Measurements from ENCODE around the gene ATP8B3.

DNA sequence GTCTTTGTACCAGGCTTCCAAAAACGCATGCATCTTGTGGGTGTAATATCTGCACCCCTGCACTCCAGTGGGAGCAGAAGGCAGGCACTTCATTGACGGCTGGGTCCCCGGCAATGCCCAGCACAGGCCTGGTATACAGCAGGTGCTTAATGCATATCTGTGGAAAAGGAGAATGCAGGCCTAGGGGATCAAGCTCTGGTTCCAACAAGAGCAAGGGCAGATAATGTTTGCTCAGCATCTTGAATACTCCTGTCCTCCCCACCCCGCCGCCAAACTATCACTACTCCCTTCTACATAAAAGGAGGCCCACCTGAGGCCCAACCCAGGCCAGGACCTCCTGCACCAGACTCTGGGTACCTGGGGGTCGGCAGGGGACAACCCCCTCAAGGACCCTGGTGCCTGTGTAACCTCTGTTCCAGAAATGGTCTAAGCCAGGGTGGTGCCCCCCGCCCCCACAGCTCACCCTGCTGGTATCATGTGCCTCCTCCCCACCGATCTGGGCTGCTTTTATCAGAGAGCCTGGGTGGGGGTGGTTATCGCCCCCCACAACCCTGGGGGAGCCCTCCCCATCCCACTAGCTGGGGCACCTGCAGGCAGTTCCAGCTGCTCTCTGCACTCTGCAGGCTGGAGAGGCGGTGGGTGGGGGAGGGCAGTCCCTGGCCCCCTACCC is 46.5 kb upstream of the ATP8B3 start:
- TF ChIP-seq FOXA1 (IDR thresholded peaks at IDR 0.05; ENCODE audit: borderline replicate concordance) (no peak), JUN (IDR thresholded peaks at IDR 0.05; ENCODE audit: borderline replicate concordance, low read depth, low read length) (no peak), JUN (CRISPR knock-in tag; IDR thresholded peaks at IDR 0.05; ENCODE audit: borderline replicate concordance) (no peak), POLR2AphosphoS5 (IDR thresholded peaks at IDR 0.05; ENCODE audit: control insufficient read depth, insufficient read depth, low read depth, low read length) (no peak), MYC (IDR thresholded peaks at IDR 0.05; ENCODE audit: low read depth, low read length) (no peak), MYC (CRISPR knock-in tag; IDR thresholded peaks at IDR 0.05; ENCODE audit: borderline replicate concordance, low read depth) (no peak), TCF7 (IDR thresholded peaks at IDR 0.05; ENCODE audit: borderline replicate concordance) (no peak), EZH2 (IDR thresholded peaks at IDR 0.05; ENCODE audit: borderline replicate concordance, low read depth, low read length) (no peak), ZNF224 (CRISPR knock-in tag; IDR thresholded peaks at IDR 0.05) (no peak), CBX3 (IDR thresholded peaks at IDR 0.05; ENCODE audit: borderline replicate concordance in 1 of 2, low read length in 2 of 2) (no peak), SREBF2 (CRISPR knock-in tag; IDR thresholded peaks at IDR 0.05) (no peak), ESRRA (IDR thresholded peaks at IDR 0.05; ENCODE audit: borderline replicate concordance, low read depth) (no peak), ZNF324 (CRISPR knock-in tag; IDR thresholded peaks at IDR 0.05) (no peak), BRF1 (IDR thresholded peaks at IDR 0.05; ENCODE audit: borderline replicate concordance, extremely low read depth, insufficient read length) (no peak), CCAR2 (IDR thresholded peaks at IDR 0.05; ENCODE audit: low read depth, low read length) (no peak)
- TF ChIP-seq, protein P1, sequence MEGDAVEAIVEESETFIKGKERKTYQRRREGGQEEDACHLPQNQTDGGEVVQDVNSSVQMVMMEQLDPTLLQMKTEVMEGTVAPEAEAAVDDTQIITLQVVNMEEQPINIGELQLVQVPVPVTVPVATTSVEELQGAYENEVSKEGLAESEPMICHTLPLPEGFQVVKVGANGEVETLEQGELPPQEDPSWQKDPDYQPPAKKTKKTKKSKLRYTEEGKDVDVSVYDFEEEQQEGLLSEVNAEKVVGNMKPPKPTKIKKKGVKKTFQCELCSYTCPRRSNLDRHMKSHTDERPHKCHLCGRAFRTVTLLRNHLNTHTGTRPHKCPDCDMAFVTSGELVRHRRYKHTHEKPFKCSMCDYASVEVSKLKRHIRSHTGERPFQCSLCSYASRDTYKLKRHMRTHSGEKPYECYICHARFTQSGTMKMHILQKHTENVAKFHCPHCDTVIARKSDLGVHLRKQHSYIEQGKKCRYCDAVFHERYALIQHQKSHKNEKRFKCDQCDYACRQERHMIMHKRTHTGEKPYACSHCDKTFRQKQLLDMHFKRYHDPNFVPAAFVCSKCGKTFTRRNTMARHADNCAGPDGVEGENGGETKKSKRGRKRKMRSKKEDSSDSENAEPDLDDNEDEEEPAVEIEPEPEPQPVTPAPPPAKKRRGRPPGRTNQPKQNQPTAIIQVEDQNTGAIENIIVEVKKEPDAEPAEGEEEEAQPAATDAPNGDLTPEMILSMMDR (IDR thresholded peaks at IDR 0.05 in 2 of 3, conservative IDR thresholded peaks at IDR 0.05 in 1 of 3; ENCODE audit: insufficient read depth in 2 of 3, low read depth in 1 of 3, low read length in 3 of 3) = no peak
